Activated CD8-positive, alpha-beta T cell treated with anti-CD3 and anti-CD28 coated beads, Interleukin-2, amount 10 ng/mL, durations not matched to agents 7 days and 5 days (primary cell): Measurements from ENCODE around the gene SSX1. TPM values are rescaled to one million over a fixed set of nuclear protein-coding genes. Genes with fewer than 3 reads are reported as not detected.
"Not testable (repeated sequence)": the region's sequence is repeated elsewhere in the genome, so short reads cannot be mapped to it uniquely, and the experiment has no call there.

Experiments used
- ATAC-seq: fragments of 150-1000 bp; cut with Tn5 transposase; one replicate; pipeline ENCODE4 v1.10.0; 2021; ENCODE audit warnings: moderate library complexity
- CTCF ChIA-PET: fragments of 350-600 bp; sonication (Branson Sonifier 250); formaldehyde crosslinking; loops from one replicate; lab custom pipeline; 2021; ENCODE audit warnings: antibody characterized with exemption; lab: Charles Lee
- POLR2A ChIA-PET: fragments of 350-600 bp; sonication (Branson Sonifier 250); formaldehyde crosslinking; loops from one replicate; lab custom pipeline; 2021; ENCODE audit warnings: antibody characterized with exemption; lab: Charles Lee
- DNase-seq: peaks from one replicate; pipeline ENCODE4 v3.0.0-alpha.2; 2020
- H3K27ac Mint-ChIP-seq: one replicate; pipeline ENCODE4 v1.8.0; 2021; ENCODE audit warnings: mild to moderate bottlenecking, mixed read lengths
- H3K27me3 Mint-ChIP-seq: one replicate; pipeline ENCODE4 v1.8.0; 2021; ENCODE audit warnings: low read depth, mixed read lengths
- H3K36me3 Mint-ChIP-seq: one replicate; pipeline ENCODE4 v1.8.0; 2021; ENCODE audit warnings: low read depth, mixed read lengths
- H3K4me1 Mint-ChIP-seq: one replicate; pipeline ENCODE4 v1.8.0; 2021; ENCODE audit warnings: low read depth, mixed read lengths
- H3K4me3 Mint-ChIP-seq: one replicate; pipeline ENCODE4 v1.8.0; 2021; ENCODE audit warnings: mild to moderate bottlenecking, mixed read lengths
- H3K9me3 Mint-ChIP-seq: one replicate; pipeline ENCODE4 v1.8.0; 2022; ENCODE audit warnings: mixed read lengths; ENCODE audit not compliant: insufficient read depth
- total RNA-seq, 2 experiments: library from RNA; stranded (reverse); gene quantifications; one replicate each; pipeline ENCODE4 v1.2.3, GENCODE V29; 2021

Gene SSX1
- total RNA-seq = not detected

DNA sequence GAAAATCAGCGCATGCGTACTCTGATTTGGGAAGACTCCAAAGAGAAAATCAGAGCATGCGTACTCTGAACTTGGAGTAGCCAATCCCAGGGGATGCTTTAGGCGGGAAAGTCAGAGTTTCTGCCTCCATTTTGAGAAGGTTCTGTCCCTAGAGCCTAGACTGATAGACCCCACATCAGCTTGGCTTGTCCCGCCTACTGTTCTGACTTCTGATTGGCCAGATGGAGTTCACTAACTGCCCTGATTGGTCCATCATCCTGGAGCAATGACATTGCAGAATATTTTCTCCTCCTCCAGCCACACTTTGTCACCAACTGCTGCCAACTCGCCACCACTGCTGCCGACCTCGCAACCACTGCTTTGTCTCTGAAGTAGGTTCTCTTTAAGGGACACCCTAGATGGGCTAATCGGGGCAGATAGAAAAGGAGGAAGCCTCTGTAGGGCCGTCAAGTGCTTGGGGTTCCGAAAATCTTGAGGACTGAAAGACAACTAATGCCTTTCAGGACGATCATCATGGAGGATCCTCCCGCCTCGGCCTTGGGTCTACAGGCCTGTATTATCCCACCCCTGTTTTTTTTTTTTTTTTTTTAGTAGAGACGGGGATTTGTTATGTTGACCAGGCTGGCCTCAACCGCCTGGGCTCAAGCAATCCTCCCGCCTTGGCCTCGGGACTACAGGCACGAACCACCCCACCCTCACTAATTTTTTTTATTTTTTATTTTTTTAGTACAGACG lies at the start of gene SSX1:
SSX1 (plus strand) TSS at position 331 of the 735 bp plus-strand sequence. CDS start 1,850 bp downstream, outside the sequence.
- H3K9me3 Mint-ChIP-seq, POLR2A ChIA-PET, H3K27ac Mint-ChIP-seq, H3K4me3 Mint-ChIP-seq, CTCF ChIA-PET, DNase-seq, H3K4me1 Mint-ChIP-seq, H3K27me3 Mint-ChIP-seq, H3K36me3 Mint-ChIP-seq, ATAC-seq: not testable (repeated sequence)

- not testable (repeated sequence) for H3K4me3 Mint-ChIP-seq, ATAC-seq
These were observed 40.9 kb upstream of the SSX1 start for GRCh38 chrX:48214341-48214740.

DNA sequence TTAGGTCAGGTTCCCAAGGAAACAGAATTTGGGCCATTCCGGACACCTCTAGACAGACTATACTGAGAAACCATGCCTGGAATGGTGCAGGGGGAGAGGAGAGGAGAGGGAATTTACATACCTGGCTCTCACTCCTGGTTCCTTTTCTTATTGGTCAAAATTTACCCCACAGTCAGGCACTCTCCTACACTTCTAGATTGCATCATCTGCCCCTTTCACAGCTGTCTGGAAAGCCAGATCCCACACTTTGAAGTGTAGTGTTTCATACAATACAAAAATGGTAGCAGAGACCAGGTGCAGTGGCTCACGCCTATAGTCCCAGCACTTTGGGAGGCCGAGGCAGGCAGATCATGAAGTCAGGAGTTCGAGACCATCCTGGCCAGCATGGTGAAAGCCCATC lies 31.0 kb upstream of the SSX1 start:
- ATAC-seq, CTCF ChIA-PET, H3K4me3 Mint-ChIP-seq, DNase-seq, H3K27me3 Mint-ChIP-seq, H3K4me1 Mint-ChIP-seq, H3K36me3 Mint-ChIP-seq, POLR2A ChIA-PET, H3K27ac Mint-ChIP-seq, H3K9me3 Mint-ChIP-seq: not testable (repeated sequence)

More at GRCh38 chrX:48214341-48214740, 40.9 kb upstream of the SSX1 start:
- H3K9me3 Mint-ChIP-seq, H3K27me3 Mint-ChIP-seq, H3K27ac Mint-ChIP-seq, H3K36me3 Mint-ChIP-seq, POLR2A ChIA-PET, H3K4me1 Mint-ChIP-seq, CTCF ChIA-PET, DNase-seq: not testable (repeated sequence)

GRCh38 chrX:48252945-48253344 lies 2.2 kb upstream of the SSX1 start:
- DNase-seq, CTCF ChIA-PET, H3K27me3 Mint-ChIP-seq, H3K36me3 Mint-ChIP-seq, H3K9me3 Mint-ChIP-seq, ATAC-seq, H3K27ac Mint-ChIP-seq, POLR2A ChIA-PET, H3K4me1 Mint-ChIP-seq, H3K4me3 Mint-ChIP-seq: not testable (repeated sequence)

DNA sequence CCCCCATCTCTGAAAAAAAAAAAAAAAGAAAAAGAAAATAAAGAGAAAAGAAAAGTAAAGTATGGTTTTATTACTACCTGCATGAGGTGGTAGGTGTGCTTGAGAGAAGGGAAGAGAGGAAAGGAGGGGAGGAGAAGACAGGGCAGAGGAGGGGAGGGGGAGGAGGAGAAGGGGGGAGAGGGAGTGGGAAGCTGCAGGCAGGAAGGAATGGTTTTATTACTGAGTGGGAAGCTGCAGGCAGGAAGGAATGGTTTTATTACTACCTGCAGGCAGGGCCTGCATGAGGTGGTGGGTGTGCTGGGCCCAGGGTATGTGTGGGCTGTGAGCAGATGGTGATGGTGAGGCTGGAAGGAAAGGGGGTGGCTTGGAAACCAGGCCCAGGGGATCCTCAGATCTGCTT lies 19.2 kb downstream of the SSX1 start:
- H3K27me3 Mint-ChIP-seq, H3K4me3 Mint-ChIP-seq, ATAC-seq, CTCF ChIA-PET, H3K27ac Mint-ChIP-seq, POLR2A ChIA-PET, H3K9me3 Mint-ChIP-seq, H3K4me1 Mint-ChIP-seq, DNase-seq, H3K36me3 Mint-ChIP-seq: not testable (repeated sequence)

GRCh38 chrX:48278958-48279357 lies 23.8 kb downstream of the SSX1 start:
- ATAC-seq (no peak), DNase-seq (no peak)
- H3K9me3 Mint-ChIP-seq = no peaks in the 10 kb centered on the region
- ChIA-PET POLR2A (no interaction called here), CTCF (no interaction called here)
- H3K4me3 Mint-ChIP-seq = no peak overlapping the region
- no peaks in the 10 kb centered on the region for H3K36me3 Mint-ChIP-seq
- no peaks in the 10 kb centered on the region for H3K27me3 Mint-ChIP-seq
- no peaks in the 10 kb centered on the region for H3K4me1 Mint-ChIP-seq
- H3K27ac Mint-ChIP-seq = no peak overlapping the region

DNA sequence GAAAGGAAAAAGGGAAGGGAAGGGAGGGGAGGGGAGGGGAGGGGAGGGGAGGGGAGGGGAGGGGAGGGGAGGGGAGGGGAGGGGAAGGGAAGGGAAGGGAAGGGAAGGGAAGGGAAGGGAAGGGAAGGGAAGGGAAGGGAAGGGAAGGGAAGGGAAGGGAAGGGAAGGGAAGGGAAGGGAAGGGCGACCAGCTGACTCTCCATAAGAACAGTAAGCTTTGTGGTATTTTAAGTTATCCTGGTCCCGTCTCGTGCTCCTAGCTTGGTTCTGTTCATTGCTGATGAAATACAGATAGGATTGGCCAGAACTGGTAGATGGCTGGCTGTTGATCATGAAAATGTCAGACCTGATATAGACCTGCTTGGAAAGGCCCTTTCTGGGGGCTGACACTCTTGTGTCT lies 25.5 kb downstream of the SSX1 start:
- H3K36me3 Mint-ChIP-seq, POLR2A ChIA-PET: not testable (repeated sequence)

DNA sequence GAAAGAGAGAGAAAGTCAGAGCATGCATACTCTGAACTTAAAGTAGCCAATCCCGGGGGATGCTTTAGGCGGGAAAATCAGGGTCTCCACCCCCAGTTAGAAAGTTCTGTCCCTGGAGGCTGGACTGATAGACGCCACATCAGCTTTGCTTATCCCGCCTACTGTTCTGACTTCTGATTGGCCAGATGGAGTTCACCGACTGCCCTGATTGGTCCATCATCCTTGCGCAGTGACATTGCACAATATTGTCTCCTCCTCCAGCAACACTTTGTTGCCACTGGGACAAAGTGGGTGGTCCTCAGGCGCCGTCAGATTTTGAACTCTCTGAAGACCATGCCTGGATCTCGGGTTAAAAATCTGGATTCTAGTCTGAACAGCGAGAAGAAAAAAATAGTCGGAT lies 51.0 kb downstream of the SSX1 start:
- H3K36me3 Mint-ChIP-seq = no peaks in the 10 kb centered on the region
- H3K9me3 Mint-ChIP-seq = no peaks in the 10 kb centered on the region
- no peak for ATAC-seq
- no peak for DNase-seq
- H3K27me3 Mint-ChIP-seq = peaks cover 3% of the 10 kb centered on the region
- H3K27ac Mint-ChIP-seq = no peak overlapping the region
- ChIA-PET CTCF (no interaction called here), POLR2A (no interaction called here)
- no peaks in the 10 kb centered on the region for H3K4me1 Mint-ChIP-seq
- no peak overlapping the region for H3K4me3 Mint-ChIP-seq

More for the DNA sequence above, 25.5 kb downstream of the SSX1 start:
- H3K4me3 Mint-ChIP-seq, H3K4me1 Mint-ChIP-seq, H3K27ac Mint-ChIP-seq, H3K9me3 Mint-ChIP-seq, DNase-seq, CTCF ChIA-PET, ATAC-seq, H3K27me3 Mint-ChIP-seq: not testable (repeated sequence)

DNA sequence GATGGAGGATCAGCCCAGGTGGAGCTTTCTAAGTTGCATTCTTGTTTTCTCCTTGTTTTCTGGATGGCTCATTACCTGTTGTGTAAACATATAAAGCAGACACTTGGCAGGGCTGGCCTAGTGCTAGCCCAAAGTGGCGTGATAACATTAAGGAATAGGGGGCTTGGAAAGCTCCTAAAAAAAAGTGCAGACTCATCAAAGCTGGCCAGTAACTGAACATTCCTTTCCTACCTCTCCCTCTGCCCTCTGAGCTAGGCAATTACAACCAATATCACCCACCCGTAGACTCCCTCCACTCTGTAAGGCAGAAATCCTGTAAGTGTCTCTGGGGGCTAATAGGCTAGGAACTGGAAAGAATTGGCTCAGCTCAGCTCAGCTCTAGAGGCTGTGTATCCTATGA lies 58.8 kb downstream of the SSX1 start:
- H3K27me3 Mint-ChIP-seq, H3K9me3 Mint-ChIP-seq, H3K4me3 Mint-ChIP-seq, POLR2A ChIA-PET, H3K36me3 Mint-ChIP-seq, H3K4me1 Mint-ChIP-seq, H3K27ac Mint-ChIP-seq, DNase-seq, ATAC-seq, CTCF ChIA-PET: not testable (repeated sequence)

Other genes with a start within 250 kb of the SSX1 start
- not detected for gene SPACA5, start 248.4 kb upstream of the SSX1 start, total RNA-seq
- gene ZNF630, start 183.8 kb upstream of the SSX1 start, total RNA-seq = 1 to 10 TPM in 1 of 2 experiments, under 1 TPM in 1; 0.99 to 1.6 TPM
- not detected for gene SPACA5B, start 124.8 kb upstream of the SSX1 start, total RNA-seq
- not detected for gene SSX5, start 58.6 kb upstream of the SSX1 start, total RNA-seq
- not detected for gene SSX3, start 101.3 kb downstream of the SSX1 start, total RNA-seq
- not detected for gene SSX4, start 128.1 kb downstream of the SSX1 start, total RNA-seq
- not detected for gene SSX4B, start 156.6 kb downstream of the SSX1 start, total RNA-seq
- 10 to 100 TPM; 86.0 to 88.0 TPM for gene SLC38A5, start 214.9 kb downstream of the SSX1 start, total RNA-seq
- gene FTSJ1, start 220.8 kb downstream of the SSX1 start, total RNA-seq = 10 to 100 TPM; 64.9 to 72.0 TPM